Measurements from ENCODE around the gene CEP112.

CEP112 gene

GRCh38 chr17:65730711-65731169 lies 461.2 kb downstream of the CEP112 start:
- no peak for DNase-seq (ENCODE audit: low read depth)

GRCh38 chr17:65729207-65729606 lies 462.7 kb downstream of the CEP112 start:
- DNase-seq (ENCODE audit: low read depth): no peak

DNA sequence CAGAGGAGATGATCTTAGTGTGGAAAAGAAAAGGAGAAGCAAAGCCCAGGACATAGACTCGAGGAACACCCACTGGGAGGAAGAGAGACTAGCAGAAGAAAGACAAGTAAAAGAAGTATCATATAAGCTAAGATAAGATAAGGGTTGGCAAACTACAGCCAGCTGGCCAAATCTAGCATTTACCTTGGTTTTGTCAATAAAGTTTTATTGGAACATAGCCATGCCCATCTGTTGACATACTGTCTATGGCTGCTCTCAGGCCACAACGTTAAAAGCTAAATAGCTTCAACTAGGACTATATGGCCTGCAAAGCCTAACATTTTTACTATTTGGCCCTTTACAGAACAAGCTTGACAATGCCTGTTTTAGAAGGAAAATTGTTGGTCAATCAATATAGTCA lies 464.1 kb downstream of the CEP112 start:
- DNase-seq (ENCODE audit: low read depth): no peak

DNA sequence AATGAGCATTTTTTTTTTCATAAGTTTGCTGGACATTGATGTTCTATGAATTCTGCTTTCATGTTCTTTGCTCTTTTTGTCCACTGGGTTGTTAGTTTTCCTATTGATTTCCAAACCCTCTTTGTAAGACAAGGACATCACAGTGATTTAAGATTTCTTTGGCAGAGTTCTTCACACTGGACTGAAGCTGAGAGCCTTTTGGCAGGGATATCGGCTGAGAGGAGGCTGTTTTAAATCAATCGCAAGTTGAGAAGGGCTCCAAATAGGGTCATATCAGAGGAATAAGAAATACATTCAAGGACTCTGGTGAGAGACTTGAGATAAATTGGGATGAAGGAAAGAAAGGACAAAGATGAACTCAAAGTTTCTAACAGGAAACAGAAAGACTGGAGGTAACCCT lies 464.7 kb downstream of the CEP112 start:
- DNase-seq (ENCODE audit: low read depth): no peak

GRCh38 chr17:65723431-65724151 lies 468.3 kb downstream of the CEP112 start:
- no peak for DNase-seq (ENCODE audit: low read depth)

DNA sequence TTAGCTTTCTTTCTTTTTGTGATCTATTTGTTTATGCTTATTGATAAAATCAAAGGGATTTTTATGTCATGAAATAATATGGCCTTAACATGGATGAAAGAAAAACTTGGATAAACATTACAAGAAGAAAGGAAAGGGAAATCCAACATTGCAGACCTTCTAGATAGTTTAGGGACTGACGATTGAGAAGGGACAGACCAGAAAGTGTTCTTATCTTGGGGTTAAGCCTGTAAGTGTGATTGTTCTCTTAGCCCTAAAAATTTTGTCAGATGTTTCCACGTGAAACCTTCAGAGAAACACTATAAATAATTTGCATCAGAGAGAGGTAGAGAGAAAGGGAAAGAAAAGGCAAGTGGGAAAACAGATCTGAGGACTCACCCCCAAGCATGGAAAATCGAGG lies 473.3 kb downstream of the CEP112 start:
- DNase-seq (ENCODE audit: low read depth): no peak

GRCh38 chr17:65712383-65713267 lies 479.3 kb downstream of the CEP112 start:
- DNase-seq (ENCODE audit: low read depth): no peak

- no peak for DNase-seq (ENCODE audit: low read depth)
These were observed 480.2 kb downstream of the CEP112 start for GRCh38 chr17:65711671-65712276.

DNA sequence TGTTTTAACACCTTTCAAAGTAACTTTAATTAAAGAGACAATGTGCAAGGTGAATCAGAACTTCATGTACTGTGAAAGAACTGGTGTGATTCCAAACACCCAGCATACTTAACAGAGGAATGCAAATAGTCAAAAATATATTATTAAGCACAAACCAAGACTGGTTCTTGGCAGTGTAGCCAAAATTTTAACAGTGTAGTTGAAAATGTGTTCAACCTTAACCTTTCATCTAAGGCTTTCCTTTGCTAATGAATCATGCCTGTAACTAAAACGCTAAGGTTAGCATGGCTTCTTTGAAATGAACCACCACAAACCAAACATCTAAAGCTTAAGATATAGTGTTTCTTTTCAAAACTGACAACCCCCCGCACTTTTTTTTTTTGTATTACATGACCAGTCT lies 484.2 kb downstream of the CEP112 start:
- no peak for DNase-seq (ENCODE audit: low read depth)

DNA sequence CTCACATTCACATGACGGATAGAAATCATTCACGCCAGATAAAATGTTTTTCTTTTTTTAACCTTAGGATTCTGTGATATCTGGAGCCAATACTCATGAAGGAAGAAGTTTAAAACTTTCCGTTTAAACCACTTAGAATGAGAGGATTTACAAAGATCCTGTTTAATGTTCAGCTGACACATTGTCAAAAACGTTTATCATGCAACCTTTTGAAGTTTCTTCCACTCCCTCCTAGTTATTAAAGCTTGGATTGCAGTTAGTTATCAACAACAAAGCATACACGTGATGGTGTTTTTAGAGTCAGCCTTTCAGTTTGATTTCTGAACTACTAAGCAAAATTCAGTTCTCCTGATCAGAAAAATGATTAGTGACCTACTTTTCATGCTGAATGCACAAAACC lies 487.2 kb downstream of the CEP112 start:
- DNase-seq (ENCODE audit: low read depth): no peak

DNA sequence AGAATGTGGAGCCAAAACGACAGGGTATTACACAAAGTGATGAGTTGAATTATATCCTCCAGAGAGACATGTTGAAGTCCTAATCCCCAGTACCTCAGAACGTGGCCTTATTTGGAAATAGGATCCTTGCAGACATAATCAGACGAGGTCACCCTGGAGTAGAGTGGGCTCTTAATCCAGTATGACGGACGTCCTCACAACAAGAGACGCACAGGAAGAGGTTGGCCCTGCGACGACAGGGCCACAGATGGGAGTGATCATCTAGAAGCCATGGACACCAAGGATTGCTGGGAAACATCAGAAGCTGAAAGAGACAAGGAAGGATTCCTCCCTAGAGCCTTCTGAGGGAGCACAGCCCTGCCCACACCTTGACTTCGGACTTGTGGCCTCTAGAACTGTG lies 488.0 kb downstream of the CEP112 start:
- DNase-seq (ENCODE audit: low read depth): no peak

GRCh38 chr17:65699459-65699858 lies 492.5 kb downstream of the CEP112 start:
- DNase-seq (ENCODE audit: low read depth): no peak

DNA sequence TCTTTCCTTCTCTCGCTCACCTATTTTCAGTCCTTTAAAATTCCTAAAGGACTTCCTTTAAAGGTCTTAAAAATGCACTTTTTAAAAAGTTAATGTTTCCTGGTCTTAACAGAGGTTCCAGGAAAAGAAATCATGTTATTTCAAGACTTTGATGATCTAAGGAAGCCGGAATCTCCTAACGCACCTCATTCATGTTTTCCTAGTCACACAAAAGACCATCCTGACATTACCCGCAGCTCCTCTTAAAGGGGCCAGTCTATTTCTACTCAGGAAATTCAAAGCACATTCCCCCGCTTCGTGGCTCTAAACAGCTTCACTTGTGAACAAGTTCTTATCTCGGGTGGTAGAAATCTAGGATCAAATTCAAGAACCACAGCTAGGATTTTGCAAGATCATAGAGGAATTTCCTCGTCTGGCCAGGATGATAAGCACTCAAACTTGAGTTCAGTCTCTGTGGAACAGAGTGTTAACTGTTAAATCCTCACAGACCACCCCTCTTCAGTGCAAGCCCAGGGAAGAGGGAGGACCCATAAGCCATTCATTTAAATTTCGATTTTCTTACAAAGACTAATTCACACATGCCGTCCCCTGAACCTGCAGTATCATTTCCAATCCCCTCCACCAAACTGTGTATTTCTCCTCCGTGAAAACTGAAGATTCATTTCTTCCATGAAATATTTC lies 493.4 kb downstream of the CEP112 start:
- no peak for DNase-seq (ENCODE audit: low read depth)

DNA sequence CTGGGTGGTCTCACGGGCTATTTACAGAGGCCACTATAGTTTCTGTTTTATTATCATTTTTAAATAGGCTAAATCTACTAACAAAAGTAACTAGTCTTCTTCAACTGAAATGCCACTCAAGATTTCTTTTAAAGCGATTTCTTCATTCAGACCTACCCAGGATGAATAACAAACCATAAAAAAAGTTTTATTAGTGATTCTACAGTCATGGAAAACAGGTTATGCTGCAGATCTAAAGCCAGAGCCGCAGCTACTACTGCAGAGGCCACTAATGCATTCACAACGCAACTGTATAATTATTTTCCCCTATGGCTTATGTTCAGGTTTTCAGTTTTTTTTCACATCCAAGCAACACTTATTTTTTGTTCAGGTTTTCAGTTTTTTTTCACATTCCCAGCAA lies 494.3 kb downstream of the CEP112 start:
- DNase-seq (ENCODE audit: low read depth): no peak

GRCh38 chr17:65696739-65697394 lies 495.1 kb downstream of the CEP112 start:
- DNase-seq (ENCODE audit: low read depth): no peak

DNA sequence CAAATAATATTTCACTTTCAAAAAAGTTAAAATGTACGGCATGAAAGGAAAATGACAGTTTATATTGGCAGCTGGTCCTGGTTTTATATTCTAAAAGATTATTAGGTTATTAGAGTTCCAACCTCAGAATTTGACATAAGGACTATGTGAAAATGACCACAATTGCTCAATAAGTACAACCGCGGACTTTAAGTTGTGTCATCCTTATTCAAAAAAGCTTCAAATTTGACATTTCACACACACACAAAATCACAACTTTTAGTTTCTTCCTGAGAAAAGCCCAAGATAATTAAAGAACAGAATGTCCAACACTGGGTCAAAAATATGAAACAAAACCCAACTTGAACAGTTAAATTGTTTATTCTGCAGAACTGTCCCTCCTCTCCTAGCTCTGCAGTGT lies 497.3 kb downstream of the CEP112 start:
- DNase-seq (ENCODE audit: low read depth): no peak

GRCh38 chr17:65690626-65691310 lies 501.2 kb downstream of the CEP112 start:
- no peak for DNase-seq (ENCODE audit: low read depth)

DNA sequence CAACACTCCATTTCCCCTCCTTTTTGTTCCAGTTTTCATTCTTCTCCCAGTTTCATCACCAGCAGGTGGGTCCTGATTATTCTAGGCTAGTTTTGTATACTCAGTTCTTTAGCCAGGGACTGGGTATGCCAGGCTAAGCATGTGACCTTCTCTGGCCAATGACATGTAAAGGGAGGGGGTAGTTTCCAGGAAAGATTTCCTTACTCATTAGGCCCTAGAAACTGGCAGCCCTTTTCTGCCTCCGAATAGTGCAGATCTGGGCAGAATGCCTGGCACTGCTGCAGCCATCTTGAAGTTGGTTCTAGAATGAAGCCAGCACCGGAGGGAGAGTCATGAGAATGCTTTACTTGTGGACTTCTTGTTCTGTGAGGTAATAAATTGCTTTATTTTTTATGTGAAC lies 503.6 kb downstream of the CEP112 start:
- DNase-seq (ENCODE audit: low read depth): no peak

DNA sequence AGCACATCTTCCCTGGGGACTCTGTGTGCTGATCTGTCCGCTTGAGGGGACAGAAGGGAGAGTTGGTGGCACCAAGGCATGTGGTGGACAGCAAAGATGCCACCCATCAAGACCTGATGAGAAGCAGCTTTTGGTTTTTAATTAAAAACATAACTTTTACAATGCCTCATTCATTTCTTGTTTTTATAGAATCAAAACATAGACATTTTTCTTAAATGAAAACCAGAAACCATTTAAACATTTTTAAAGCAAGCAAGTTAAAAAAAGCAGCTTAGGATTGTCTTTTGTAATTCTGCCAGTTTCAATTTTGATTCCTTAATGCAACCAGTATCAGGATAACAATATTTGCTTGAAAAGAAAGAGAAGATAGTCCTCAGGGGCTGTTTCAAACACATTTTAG lies 506.8 kb downstream of the CEP112 start:
- no peak for DNase-seq (ENCODE audit: low read depth)

- no peak for DNase-seq (ENCODE audit: low read depth)
These were observed 507.3 kb downstream of the CEP112 start for GRCh38 chr17:65684631-65685030.

DNA sequence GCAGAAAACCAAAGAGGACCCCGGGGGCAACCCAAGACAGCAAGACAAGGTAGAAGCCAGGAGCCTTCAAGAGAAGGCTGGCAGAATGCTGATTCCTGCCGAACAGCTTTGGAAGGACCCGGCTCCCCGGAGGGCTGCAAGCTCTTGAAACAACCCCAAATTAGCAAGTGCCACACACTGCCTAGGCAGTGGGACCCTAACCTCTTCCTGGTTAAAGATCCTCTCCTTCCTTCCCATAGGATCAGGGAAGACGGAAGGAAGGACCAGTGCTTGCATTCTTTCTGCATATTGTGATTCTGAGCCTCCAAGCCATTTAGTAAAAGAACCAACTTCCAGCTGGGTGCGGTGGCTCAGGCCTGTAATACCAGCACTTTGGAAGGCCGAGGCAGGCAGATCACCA lies 508.5 kb downstream of the CEP112 start:
- DNase-seq (ENCODE audit: low read depth): no peak
